Endodermal cell (in vitro differentiated cells): Measurements from ENCODE around the gene ZNF839. TPM values are rescaled to one million over a fixed set of nuclear protein-coding genes. Genes with fewer than 3 reads are reported as not detected.

Experiments used
- DNase-seq: peaks from one replicate; pipeline ENCODE4 v3.0.0-alpha.2; 2017
- H3K27ac ChIP-seq: 2 replicates; pipeline ENCODE4 v1.5.1; 2013; ENCODE audit warnings: mild to moderate bottlenecking, low read depth, low read length, moderate library complexity
- H3K27me3 ChIP-seq: 2 replicates; pipeline ENCODE4 v1.6.1; 2013; ENCODE audit warnings: mild to moderate bottlenecking, low read length, moderate library complexity; ENCODE audit not compliant: insufficient read depth, control insufficient read depth, poor library complexity, severe bottlenecking
- H3K36me3 ChIP-seq: 2 replicates; pipeline ENCODE4 v1.7.0; 2013; ENCODE audit warnings: mild to moderate bottlenecking, low read length, moderate library complexity; ENCODE audit not compliant: control insufficient read depth, insufficient read depth
- H3K4me1 ChIP-seq: one replicate; pipeline ENCODE4 v1.7.0; 2013; ENCODE audit warnings: low read length; ENCODE audit not compliant: control insufficient read depth, insufficient read depth
- H3K4me3 ChIP-seq: 2 replicates; pipeline ENCODE4 v1.5.1; 2013; ENCODE audit warnings: mild to moderate bottlenecking, low read length, moderate library complexity
- H3K9ac ChIP-seq: 2 replicates; pipeline ENCODE4 v1.6.1; 2013; ENCODE audit warnings: mild to moderate bottlenecking, low read length, moderate library complexity; ENCODE audit not compliant: poor library complexity, severe bottlenecking; ENCODE audit errors: extremely low read depth
- H3K9me3 ChIP-seq: 2 replicates; pipeline ENCODE4 v1.6.1; 2013; ENCODE audit warnings: mild to moderate bottlenecking, low read length, moderate library complexity; ENCODE audit not compliant: control insufficient read depth
- H3K27ac Mint-ChIP-seq: 2 replicates; pipeline ENCODE4 v1.8.0; 2020; ENCODE audit warnings: mixed read lengths
- H3K27me3 Mint-ChIP-seq: 2 replicates; pipeline ENCODE4 v1.8.0; 2021; ENCODE audit warnings: mild to moderate bottlenecking, mixed read lengths; ENCODE audit not compliant: insufficient read depth
- H3K36me3 Mint-ChIP-seq: 2 replicates; pipeline ENCODE4 v1.8.0; 2020; ENCODE audit warnings: low read depth, mixed read lengths
- H3K4me1 Mint-ChIP-seq: 2 replicates; pipeline ENCODE4 v1.8.0; 2020; ENCODE audit warnings: mixed read lengths
- H3K4me3 Mint-ChIP-seq: 2 replicates; pipeline ENCODE4 v1.8.0; 2020; ENCODE audit warnings: mild to moderate bottlenecking, moderate library complexity, mixed read lengths
- H3K9me3 Mint-ChIP-seq: 2 replicates; pipeline ENCODE4 v1.8.0; 2020; ENCODE audit warnings: mild to moderate bottlenecking, mixed read lengths
- CTCF ChIP-seq: fragments of 200-600 bp; sonication (generic); conservative IDR thresholded peaks from 2 replicates; pipeline ENCODE4 v1.5.0; 2021; ENCODE audit warnings: antibody characterized with exemption, mild to moderate bottlenecking
- WGBS, 2 experiments: methylation state at CpG; one replicate each; pipeline versions ENCODE4 v1.1.5 to v1.1.7; 2013; ENCODE audit warnings: missing lambda C conversion rate in 2 of 2, mixed read lengths in 1 of 2; ENCODE audit not compliant: insufficient coverage in 1 of 2, insufficient read length in 1 of 2; 5-methylcytosine and 5-hydroxymethylcytosine counted together
- total RNA-seq, 2 donors: library from RNA; stranded (reverse); fragmentation: NEBNext Ultra II Directional in 1 of 2; extraction: Animal tissue kit (Norgen Biotek cat#: 25700) in 1 of 2; gene quantifications; 2 replicates in 1 of 2; 3 replicates in 1 of 2; pipeline ENCODE4 v1.2.1, GENCODE V29; 2021

The ZNF839 gene
- total RNA-seq, 2 donors from 2014 or later = 16.5 to 19.1 TPM

DNA sequence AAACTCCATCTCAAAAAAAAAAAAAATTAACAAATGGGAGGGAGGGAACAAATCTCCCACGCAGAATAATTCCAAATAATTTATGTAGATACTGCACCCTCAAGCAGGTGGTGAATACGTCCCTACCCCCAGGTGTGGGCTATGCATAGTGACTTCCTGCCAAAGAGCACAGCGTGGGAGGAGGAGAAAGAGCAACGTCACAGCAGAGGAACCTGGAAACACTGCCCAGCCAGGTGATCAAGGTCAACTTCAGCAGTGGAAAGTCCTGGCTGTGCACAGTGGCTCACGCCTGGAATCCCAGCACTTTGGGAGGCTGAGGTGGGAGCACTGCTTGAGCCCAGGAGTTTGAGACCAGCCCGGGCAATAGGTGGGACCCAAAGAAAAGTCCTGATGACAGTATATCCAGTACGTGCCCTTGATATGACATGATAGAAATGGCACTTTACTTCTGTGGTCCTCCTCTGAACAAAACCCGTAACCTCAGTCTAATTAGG lies 33.6 kb downstream of the ZNF839 start:
- Mint-ChIP-seq H3K4me1 (no peaks in the 10 kb centered on the region), H3K27me3 (no peaks in the 10 kb centered on the region), H3K27ac (peak overlapping the region; percentile 26), H3K36me3 (peaks cover 62% of the 10 kb centered on the region), H3K4me3 (no peak overlapping the region), H3K9me3 (no peaks in the 10 kb centered on the region)
- no peaks in the 10 kb centered on the region for H3K9me3 ChIP-seq
- no peak overlapping the region for H3K9ac ChIP-seq
- no peak for TF ChIP-seq CTCF
- H3K27ac ChIP-seq = no peak overlapping the region
- peaks cover 60% of the 10 kb centered on the region for H3K36me3 ChIP-seq
- H3K4me1 ChIP-seq = no peaks in the 10 kb centered on the region
- no peak overlapping the region for H3K4me3 ChIP-seq
- no peak for DNase-seq
- 90 to 91% methylated on average over 7 to 8 of the region's 8 CpGs for WGBS, 2 experiments
- H3K27me3 ChIP-seq = no peaks in the 10 kb centered on the region

DNA sequence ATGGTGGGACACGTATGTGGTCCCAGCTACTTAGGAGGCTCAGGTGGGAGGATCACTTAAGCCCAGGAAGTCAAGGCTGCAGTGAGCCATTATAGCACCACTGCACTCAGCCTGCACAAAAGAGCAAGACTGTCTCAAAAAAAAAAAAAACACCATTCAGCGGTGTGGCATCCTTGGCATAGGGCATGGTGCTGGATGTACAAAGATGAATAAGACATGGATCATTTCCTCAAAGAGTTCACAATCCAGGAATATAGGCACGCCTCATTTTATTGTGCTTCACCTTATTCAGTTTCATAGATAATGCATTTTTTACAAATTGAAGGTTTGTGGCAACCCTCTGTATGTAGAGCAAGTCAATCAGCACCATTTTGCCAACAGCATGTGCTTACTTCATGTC lies 36.7 kb downstream of the ZNF839 start:
- Mint-ChIP-seq H3K27ac (no peak overlapping the region), H3K9me3 (no peaks in the 10 kb centered on the region), H3K4me3 (no peak overlapping the region), H3K36me3 (peaks cover 42% of the 10 kb centered on the region), H3K27me3 (no peaks in the 10 kb centered on the region), H3K4me1 (no peaks in the 10 kb centered on the region)
- Histone ChIP-seq H3K9me3 (no peaks in the 10 kb centered on the region), H3K4me1 (no peaks in the 10 kb centered on the region), H3K36me3 (peaks cover 47% of the 10 kb centered on the region), H3K9ac (no peak overlapping the region), H3K27ac (no peak overlapping the region), H3K4me3 (no peak overlapping the region), H3K27me3 (no peaks in the 10 kb centered on the region)
- no peak for TF ChIP-seq CTCF
- no peak for DNase-seq
- 91 to 94% methylated on average over 2 to 3 of the region's 3 CpGs for WGBS, 2 experiments

GRCh38 chr14:102359341-102359740 lies 39.8 kb downstream of the ZNF839 start:
- H3K27me3 Mint-ChIP-seq = no peaks in the 10 kb centered on the region
- Histone ChIP-seq H3K9ac (no peak overlapping the region), H3K27ac (no peak overlapping the region), H3K36me3 (peaks cover 39% of the 10 kb centered on the region), H3K27me3 (no peaks in the 10 kb centered on the region), H3K4me3 (no peak overlapping the region), H3K4me1 (peaks cover 5% of the 10 kb centered on the region), H3K9me3 (no peaks in the 10 kb centered on the region)
- H3K27ac Mint-ChIP-seq = no peak overlapping the region
- no peaks in the 10 kb centered on the region for H3K9me3 Mint-ChIP-seq
- peaks cover 30% of the 10 kb centered on the region for H3K36me3 Mint-ChIP-seq
- DNase-seq = no peak
- no peak for TF ChIP-seq CTCF
- H3K4me3 Mint-ChIP-seq = no peak overlapping the region
- H3K4me1 Mint-ChIP-seq = peaks cover 10% of the 10 kb centered on the region
- WGBS, 2 experiments = 97 to 100% methylated on average over 1 to 2 of the region's 2 CpGs
